Pons (tissue), 1 donor: ENCODE results near the gene C2CD2.

Experiments used
- DNase-seq: peaks from one replicate; pipeline ENCODE4 v3.0.0-alpha.2; 2016; ENCODE audit warnings: low spot score

The C2CD2 gene

DNA sequence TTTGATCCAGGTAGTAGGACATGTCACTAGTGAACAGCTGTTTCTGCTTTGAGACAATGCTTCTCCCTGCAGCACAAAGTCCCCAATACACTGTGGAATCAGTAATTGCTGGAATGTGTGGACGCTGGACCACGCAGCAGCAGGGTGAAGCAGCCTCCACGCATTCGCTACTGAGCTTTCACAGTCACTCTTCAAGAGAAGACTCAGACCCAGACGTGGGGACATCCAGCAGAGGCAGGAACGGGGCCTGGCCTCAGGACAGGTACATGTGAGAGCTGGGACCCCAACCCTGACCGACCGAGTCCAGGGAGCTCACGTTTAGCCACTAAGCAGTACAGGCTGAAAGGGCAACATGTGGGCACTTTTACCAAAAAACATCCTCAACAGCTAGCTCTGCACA lies 40.6 kb downstream of the C2CD2 start:
- DNase-seq, result no peak

DNA sequence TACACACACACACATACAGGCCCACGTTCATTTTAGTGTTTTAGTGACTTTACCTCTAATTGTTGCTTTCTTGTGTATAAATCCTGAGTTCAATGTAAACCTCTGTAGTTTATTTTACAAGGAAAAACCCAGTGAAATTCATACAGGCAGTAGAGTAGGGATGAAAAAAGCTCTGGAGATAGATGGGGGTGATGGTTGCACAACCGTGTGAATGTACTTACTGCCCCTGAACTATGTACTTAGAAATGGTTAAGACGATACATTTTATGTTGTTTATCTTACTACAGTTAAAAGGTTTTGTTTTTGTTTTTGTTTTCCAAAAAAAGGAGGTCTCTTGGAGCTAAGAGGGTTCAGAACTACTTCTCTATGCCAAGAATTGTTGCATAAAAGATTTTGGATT lies 45.0 kb downstream of the C2CD2 start:
- no peak for DNase-seq

DNA sequence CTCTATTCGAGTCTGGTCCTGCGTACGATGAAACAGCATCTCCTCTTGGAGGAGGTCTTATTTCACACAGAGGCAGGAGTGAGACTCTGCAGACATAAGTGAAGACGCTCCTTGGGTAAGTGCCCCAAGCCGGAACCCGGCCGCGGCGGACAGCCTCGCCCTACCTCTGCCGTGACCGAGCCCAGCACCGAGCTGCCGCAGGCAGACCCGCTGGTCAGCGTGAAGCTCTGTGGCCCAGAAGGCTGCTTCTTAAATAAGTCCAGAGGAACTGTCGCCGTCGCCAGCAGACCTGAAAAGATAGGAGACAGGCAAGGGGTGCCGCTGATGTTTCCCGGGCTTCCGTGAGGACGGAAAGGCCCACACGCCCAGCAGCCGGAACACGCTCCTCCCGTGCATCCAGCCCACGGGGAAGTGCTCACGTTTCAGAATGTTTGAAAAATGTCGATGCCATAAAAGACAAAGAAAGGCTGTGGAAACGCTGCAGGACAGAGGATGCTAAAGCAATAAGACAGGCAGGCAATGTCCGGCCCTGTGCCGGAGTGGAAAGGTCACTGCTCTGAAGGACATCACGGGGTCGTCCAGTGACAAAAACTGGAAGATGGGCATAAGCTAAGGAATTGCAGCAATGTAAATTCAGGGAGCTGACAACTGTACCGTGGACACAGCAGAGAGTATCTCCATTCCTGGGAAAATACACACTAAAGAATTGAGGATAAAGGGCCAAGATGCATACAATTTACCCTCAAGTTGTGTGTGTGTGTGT lies 46.1 kb downstream of the C2CD2 start:
- no peak for DNase-seq

GRCh38 chr21:41906770-41907169 lies 47.0 kb downstream of the C2CD2 start:
- no peak for DNase-seq

DNA sequence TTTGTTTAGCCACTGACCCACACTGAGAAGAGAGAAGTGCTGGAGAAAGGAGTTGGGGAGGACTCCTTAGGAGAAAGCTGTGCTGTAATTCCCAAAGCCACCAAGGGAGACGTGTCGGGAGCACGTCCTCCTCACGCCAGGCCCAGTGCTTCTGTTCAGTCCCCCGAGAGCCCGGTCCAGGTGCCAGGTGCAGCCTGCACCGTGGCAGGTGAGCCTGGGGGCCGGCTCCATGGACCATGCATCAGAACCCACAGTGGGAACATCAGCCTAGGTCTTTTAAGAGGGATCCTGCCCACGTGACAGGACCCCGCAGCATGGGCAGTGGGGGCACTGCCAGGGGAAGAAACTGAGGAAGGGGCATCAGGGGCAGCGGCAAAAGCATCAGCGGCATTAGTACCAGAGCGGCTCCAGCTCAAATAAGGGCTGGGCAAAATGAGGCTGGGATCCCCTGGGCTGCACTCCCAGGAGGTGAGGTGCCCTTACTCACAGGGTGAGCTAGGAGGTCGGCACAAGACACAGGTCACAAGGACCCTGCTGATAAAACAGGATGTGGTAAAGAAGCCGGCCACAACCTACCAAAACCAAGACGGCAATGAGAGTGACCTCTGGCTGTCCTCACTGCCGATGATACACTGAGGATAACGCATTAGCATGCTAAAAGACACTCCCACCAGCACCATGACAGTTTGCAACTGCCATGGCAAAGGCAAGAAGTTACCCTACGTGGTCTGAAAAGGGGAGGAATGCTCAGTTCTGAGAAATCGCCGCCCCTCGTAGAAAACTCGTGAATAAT lies 50.1 kb downstream of the C2CD2 start:
- DNase-seq, result no peak

DNA sequence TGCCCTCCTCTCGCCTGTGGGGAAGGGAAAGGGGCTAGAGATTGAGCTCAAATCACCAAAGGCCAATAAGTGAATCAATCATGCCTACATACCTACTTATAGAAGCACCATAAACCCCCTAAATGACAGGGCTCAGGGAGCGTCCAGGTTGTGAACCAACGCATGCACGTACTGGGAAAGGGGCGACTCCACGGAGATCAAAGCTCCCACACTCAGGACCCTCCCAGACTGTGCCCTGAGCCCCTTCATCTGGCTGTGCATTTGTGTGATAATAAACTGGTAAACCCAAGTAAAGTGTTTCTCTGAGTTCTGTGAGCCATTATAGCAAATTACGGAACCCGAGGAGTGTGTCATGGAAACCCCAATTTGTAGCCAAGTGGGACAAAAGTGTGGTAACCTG lies 50.9 kb downstream of the C2CD2 start:
- no peak for DNase-seq

DNA sequence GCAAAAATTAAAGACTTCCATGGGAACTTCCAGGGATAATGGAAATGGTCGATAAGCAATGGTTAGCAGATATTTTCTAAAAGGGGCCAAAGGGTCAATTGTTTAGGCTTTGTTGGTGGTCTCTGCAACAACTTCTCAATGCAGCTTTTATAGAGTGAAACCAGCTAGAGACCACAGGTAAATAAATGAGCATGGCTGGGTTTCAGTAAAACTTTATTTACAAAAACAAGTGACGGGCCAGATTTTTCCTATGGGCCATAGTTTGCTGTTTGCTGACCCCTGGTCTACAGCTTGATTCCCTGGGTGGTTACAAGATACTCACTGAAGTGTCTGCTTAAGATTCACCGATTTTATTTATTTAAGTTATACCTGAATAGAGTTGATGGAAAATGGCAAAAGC lies 52.0 kb downstream of the C2CD2 start:
- DNase-seq, result no peak

GRCh38 chr21:41901099-41901498 lies 52.7 kb downstream of the C2CD2 start:
- no peak for DNase-seq

DNA sequence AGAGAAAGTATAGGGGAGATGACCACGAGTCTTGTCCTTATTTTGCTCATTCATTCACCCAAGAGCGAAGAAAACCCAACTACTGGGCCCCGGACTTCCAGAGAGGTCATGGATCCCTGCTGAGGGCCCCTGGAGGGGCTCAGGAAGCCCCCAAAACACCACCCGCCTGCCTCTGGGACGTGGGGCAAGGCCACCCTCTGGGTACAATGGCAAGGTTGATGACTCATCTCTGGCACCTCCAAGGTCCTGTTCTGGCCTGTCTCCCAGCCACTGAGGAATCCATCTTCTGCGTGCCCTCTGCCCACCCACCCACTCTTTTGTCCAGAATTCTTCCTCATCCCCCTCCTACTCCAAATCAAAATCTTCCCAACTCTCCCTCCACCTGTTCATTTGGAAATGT lies 53.4 kb downstream of the C2CD2 start:
- DNase-seq, result no peak

GRCh38 chr21:41899426-41900202 lies 54.2 kb downstream of the C2CD2 start:
- no peak for DNase-seq

GRCh38 chr21:41898998-41899397 lies 54.8 kb downstream of the C2CD2 start:
- DNase-seq, result no peak

DNA sequence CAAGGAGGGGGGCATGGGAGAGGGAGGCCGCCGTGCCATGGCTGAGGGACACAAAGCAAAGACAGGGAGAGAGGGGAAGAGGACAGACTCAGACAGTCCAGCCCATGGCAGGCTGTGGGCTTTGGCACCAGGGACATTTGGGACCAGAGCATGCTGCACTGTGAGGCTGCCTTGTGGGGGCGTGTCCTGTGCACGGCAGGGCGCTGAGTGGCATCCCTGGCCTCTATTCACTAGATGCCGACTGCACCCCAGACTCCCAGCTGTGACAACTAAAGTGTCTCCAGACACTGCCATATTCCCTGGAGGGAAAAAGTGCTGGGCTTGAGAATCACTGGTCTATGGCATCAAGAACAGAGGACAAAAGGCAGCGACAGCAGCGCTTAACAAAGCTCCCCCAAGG lies 56.1 kb downstream of the C2CD2 start:
- DNase-seq, result no peak

GRCh38 chr21:41897047-41897669 lies 56.7 kb downstream of the C2CD2 start:
- DNase-seq, result no peak

GRCh38 chr21:41895643-41896493 lies 58.0 kb downstream of the C2CD2 start:
- no peak for DNase-seq

GRCh38 chr21:41894922-41895557 lies 58.8 kb downstream of the C2CD2 start:
- DNase-seq, result no peak

DNA sequence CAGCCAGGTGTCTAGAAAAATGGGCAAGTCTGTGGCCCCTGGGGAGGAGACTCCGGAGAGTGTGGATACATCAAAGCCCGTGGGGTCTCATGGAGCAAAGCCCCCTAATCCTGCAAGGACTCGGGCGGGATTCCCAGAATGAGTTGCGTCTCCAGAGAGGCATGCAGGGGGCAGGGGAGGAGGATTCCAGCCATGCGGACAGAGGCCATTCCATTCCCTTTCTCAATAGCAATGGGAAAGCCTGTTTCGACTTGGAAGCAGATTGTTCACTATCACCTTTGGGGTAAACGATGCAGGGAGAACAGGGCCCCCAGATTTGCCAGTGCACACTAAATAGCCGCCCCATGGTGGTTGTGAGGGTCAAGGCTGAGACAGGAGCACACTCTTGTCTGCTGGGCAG lies 59.3 kb downstream of the C2CD2 start:
- no peak for DNase-seq

- DNase-seq, result no peak
These were observed 61.1 kb downstream of the C2CD2 start for GRCh38 chr21:41892726-41893125.

DNA sequence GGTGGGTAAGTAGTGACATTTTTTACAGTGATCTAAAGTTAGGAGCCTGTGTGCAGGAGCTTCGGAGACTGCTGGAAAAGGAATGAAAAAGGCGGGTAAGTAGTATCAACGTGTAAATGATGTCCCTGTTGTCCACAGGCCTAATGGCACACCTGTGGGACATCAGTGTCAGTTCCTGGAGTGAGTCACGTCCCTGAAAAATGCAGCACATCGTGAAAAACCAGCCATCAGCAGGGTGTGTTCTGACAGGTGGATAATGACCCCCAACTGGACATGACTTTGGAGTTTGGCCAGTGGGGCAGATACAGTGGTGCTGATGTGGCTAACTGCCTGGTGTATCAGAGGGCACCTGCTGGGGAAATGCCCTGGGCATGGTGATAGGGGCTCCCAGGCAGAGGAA lies 62.7 kb downstream of the C2CD2 start:
- no peak for DNase-seq

DNA sequence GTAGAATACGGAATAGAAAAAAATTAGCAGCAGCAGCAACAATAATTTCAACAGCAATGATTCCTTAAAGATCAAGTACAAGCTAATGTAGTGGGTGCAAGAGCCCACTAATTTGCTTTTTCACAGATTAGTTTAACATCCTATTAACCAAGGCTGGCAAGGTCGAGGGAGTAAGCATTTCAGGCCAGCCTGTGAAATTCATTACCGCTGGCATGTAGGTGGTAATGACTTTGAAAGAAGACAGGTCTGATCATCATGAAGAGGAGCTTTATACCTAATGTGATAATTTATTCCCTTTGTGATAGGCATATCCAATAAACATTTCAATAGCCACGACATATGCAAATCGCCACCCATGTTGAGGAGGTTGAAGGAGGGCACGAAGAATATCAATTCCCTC lies 63.5 kb downstream of the C2CD2 start:
- DNase-seq, result no peak

- DNase-seq, result no peak
These were observed 65.0 kb downstream of the C2CD2 start for GRCh38 chr21:41888749-41889376.
